ENCODE measurements around the gene FREY1. TPM values are rescaled to one million over a fixed set of nuclear protein-coding genes. Genes with fewer than 3 reads are reported as not detected.

FREY1 gene
- total and polyA plus RNA-seq, 9 of the 15 experiments (the other 6 are each of a cell fraction or from before 2014, with no cell fraction given), result 0.25 to 1.5 (median 1.1) TPM; not detected in 5

DNA sequence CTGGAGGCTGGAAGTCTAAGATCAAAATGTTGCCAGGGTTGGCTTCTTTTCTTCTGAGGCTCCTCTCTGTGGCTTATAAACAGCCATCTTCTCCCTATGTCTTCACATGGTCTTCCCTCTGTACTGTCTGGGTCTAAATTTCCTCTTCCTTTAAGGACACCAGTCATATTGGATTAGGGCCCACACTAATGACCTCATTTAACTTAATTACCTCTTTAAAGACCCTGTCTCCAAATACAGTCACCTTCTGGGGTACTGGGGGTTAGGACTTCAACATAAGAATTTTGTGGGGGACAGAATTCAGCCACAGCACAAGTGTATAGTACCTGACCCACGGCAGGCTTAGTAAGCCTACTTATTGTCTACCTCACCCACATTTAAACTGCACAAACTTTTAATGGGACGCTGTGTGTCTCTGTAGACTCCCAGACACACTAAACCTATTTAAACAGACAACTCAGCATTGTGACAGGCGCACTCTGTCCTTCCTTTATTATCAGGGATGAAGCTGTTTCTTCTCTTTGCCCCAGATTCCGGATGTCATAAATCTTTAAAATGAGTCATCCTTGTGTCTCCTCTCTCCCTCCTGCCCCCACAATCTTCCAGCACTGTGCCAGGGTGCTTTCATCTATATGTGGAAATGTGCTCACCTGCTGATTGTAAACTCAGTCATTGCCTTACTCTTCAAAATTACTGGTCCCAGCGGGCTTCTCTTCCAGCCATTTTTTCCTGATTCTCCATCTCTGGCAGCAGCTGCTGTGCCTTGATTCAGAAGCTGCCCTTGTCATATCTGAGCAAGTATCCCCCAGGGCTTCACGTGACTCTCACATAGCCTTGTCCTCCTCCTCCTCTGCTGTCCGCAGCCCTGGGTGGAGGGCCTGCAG is 27.0 kb downstream of the FREY1 start (continued):
- TF ChIP-seq, protein P1, sequence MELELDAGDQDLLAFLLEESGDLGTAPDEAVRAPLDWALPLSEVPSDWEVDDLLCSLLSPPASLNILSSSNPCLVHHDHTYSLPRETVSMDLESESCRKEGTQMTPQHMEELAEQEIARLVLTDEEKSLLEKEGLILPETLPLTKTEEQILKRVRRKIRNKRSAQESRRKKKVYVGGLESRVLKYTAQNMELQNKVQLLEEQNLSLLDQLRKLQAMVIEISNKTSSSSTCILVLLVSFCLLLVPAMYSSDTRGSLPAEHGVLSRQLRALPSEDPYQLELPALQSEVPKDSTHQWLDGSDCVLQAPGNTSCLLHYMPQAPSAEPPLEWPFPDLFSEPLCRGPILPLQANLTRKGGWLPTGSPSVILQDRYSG (tag; conservative IDR thresholded peaks at IDR 0.05; ENCODE audit: low read depth), result no peak
- TF ChIP-seq SUPT5H (IDR thresholded peaks at IDR 0.05) (no peak), ZNF184 (CRISPR knock-in tag; IDR thresholded peaks at IDR 0.05) (no peak), HDAC2 (IDR thresholded peaks at IDR 0.05) (peak; percentile 84), ATF7 (IDR thresholded peaks at IDR 0.05) (peak; percentile 68), TCF7L2 (IDR thresholded peaks at IDR 0.05; ENCODE audit: low read depth, low read length) (no peak), HMGN3 (IDR thresholded peaks at IDR 0.05; ENCODE audit: borderline replicate concordance, extremely low read depth, insufficient read length, low read depth, low read length) (no peak), ELF2 (CRISPR knock-in tag; IDR thresholded peaks at IDR 0.05) (no peak), MTA1 (IDR thresholded peaks at IDR 0.05; ENCODE audit: borderline replicate concordance) (no peak), ZFP30 (CRISPR knock-in tag; IDR thresholded peaks at IDR 0.05; ENCODE audit: borderline replicate concordance) (no peak), SETDB1 (IDR thresholded peaks at IDR 0.05; ENCODE audit: low read length) (no peak), ZFPM2 (CRISPR knock-in tag; IDR thresholded peaks at IDR 0.05) (no peak), MXI1 (IDR thresholded peaks at IDR 0.05; ENCODE audit: low read depth, low read length) (no peak), ZNF12 (CRISPR knock-in tag; IDR thresholded peaks at IDR 0.05) (no peak), KDM1A (IDR thresholded peaks at IDR 0.05) (peak; percentile 94 to 96)
- TF ChIP-seq, protein P2, sequence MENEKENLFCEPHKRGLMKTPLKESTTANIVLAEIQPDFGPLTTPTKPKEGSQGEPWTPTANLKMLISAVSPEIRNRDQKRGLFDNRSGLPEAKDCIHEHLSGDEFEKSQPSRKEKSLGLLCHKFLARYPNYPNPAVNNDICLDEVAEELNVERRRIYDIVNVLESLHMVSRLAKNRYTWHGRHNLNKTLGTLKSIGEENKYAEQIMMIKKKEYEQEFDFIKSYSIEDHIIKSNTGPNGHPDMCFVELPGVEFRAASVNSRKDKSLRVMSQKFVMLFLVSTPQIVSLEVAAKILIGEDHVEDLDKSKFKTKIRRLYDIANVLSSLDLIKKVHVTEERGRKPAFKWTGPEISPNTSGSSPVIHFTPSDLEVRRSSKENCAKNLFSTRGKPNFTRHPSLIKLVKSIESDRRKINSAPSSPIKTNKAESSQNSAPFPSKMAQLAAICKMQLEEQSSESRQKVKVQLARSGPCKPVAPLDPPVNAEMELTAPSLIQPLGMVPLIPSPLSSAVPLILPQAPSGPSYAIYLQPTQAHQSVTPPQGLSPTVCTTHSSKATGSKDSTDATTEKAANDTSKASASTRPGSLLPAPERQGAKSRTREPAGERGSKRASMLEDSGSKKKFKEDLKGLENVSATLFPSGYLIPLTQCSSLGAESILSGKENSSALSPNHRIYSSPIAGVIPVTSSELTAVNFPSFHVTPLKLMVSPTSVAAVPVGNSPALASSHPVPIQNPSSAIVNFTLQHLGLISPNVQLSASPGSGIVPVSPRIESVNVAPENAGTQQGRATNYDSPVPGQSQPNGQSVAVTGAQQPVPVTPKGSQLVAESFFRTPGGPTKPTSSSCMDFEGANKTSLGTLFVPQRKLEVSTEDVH (IDR thresholded peaks at IDR 0.05; ENCODE audit: low read depth, partially characterized antibody), result no peak
- TF ChIP-seq, protein P3, sequence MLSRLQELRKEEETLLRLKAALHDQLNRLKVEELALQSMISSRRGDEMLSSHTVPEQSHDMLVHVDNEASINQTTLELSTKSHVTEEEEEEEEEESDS (CRISPR knock-in tag; IDR thresholded peaks at IDR 0.05), result no peak
- TF ChIP-seq, protein P4, sequence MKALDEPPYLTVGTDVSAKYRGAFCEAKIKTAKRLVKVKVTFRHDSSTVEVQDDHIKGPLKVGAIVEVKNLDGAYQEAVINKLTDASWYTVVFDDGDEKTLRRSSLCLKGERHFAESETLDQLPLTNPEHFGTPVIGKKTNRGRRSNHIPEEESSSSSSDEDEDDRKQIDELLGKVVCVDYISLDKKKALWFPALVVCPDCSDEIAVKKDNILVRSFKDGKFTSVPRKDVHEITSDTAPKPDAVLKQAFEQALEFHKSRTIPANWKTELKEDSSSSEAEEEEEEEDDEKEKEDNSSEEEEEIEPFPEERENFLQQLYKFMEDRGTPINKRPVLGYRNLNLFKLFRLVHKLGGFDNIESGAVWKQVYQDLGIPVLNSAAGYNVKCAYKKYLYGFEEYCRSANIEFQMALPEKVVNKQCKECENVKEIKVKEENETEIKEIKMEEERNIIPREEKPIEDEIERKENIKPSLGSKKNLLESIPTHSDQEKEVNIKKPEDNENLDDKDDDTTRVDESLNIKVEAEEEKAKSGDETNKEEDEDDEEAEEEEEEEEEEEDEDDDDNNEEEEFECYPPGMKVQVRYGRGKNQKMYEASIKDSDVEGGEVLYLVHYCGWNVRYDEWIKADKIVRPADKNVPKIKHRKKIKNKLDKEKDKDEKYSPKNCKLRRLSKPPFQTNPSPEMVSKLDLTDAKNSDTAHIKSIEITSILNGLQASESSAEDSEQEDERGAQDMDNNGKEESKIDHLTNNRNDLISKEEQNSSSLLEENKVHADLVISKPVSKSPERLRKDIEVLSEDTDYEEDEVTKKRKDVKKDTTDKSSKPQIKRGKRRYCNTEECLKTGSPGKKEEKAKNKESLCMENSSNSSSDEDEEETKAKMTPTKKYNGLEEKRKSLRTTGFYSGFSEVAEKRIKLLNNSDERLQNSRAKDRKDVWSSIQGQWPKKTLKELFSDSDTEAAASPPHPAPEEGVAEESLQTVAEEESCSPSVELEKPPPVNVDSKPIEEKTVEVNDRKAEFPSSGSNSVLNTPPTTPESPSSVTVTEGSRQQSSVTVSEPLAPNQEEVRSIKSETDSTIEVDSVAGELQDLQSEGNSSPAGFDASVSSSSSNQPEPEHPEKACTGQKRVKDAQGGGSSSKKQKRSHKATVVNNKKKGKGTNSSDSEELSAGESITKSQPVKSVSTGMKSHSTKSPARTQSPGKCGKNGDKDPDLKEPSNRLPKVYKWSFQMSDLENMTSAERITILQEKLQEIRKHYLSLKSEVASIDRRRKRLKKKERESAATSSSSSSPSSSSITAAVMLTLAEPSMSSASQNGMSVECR (CRISPR knock-in tag; IDR thresholded peaks at IDR 0.05), result no peak
- TF ChIP-seq, protein P5, sequence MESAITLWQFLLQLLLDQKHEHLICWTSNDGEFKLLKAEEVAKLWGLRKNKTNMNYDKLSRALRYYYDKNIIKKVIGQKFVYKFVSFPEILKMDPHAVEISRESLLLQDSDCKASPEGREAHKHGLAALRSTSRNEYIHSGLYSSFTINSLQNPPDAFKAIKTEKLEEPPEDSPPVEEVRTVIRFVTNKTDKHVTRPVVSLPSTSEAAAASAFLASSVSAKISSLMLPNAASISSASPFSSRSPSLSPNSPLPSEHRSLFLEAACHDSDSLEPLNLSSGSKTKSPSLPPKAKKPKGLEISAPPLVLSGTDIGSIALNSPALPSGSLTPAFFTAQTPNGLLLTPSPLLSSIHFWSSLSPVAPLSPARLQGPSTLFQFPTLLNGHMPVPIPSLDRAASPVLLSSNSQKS (CRISPR knock-in tag; IDR thresholded peaks at IDR 0.05), result no peak

Data from K562 (cell line).